Tibial nerve (tissue), 4 donors: ENCODE results near the gene PTK7. TPM values are rescaled to one million over a fixed set of nuclear protein-coding genes. Genes with fewer than 3 reads are reported as not detected.

ENCODE experiments used
- DNase-seq, 2 donors: peaks; one replicate each; pipeline ENCODE4 v3.0.0-alpha.2; 2019; ENCODE audit warnings: low spot score in 2 of 2
- H3K27ac ChIP-seq, 4 donors: fragments of 200-600 bp; sonication (generic) in 3 of 4; one replicate each; pipeline ENCODE4 v1.5.1; 2017 to 2019; ENCODE audit warnings: mild to moderate bottlenecking in 1 of 4
- H3K27me3 ChIP-seq, 2 donors: fragments of 200-600 bp; sonication (generic) in 1 of 2; one replicate each; pipeline versions ENCODE4 v1.5.1 to v1.6.0; 2017 to 2019
- H3K36me3 ChIP-seq, 3 donors: fragments of 200-600 bp; sonication (generic); one replicate each; pipeline ENCODE4 v1.5.1; 2018 to 2019
- H3K4me1 ChIP-seq, 4 donors: fragments of 200-600 bp; sonication (generic) in 3 of 4; one replicate each; pipeline ENCODE4 v1.5.1; 2017 to 2019
- H3K4me3 ChIP-seq, 4 donors: fragments of 200-600 bp; sonication (generic) in 3 of 4; one replicate each; pipeline ENCODE4 v1.5.1; 2017 to 2019; ENCODE audit warnings: mild to moderate bottlenecking in 1 of 4, moderate library complexity in 1 of 4
- H3K9me3 ChIP-seq, 4 donors: fragments of 200-600 bp; sonication (generic) in 3 of 4; one replicate each; pipeline ENCODE4 v1.5.1; 2017 to 2019
- CTCF ChIP-seq, 5 experiments: fragments of 200-600 bp in 3 of 5; fragments of 450-650 bp in 2 of 5; sonication (generic) in 3 of 5; IDR thresholded peaks; one replicate each; pipeline ENCODE4 v1.5.1; 2016 to 2019; ENCODE audit warnings: antibody characterized with exemption in 5 of 5, mild to moderate bottlenecking in 3 of 5, moderate library complexity in 2 of 5
- EP300 ChIP-seq, 2 donors: sonication (generic); formaldehyde crosslinking; IDR thresholded peaks; one replicate each; pipeline ENCODE4 v1.6.1; 2017; ENCODE audit warnings: antibody characterized with exemption in 2 of 2, mild to moderate bottlenecking in 1 of 2
- POLR2A ChIP-seq, 2 donors: fragments of 450-650 bp; IDR thresholded peaks; one replicate each; pipeline ENCODE4 v1.6.1; 2017; ENCODE audit warnings: antibody characterized with exemption in 2 of 2, mild to moderate bottlenecking in 2 of 2, moderate library complexity in 2 of 2
- WGBS, 2 donors: methylation state at CpG; one replicate each; pipeline ENCODE4 v1.1.5; 2018; 5-methylcytosine and 5-hydroxymethylcytosine counted together
- total RNA-seq, 4 donors: library from RNA; depleted of rRNA; stranded (reverse); fragments of >200 nt; gene quantifications; one replicate each; pipeline ENCODE4 v1.1.0, GENCODE V29; 2016

PTK7 gene
- total RNA-seq, 4 donors from 2014 or later, result 1.5 to 5.5 (median 3.9) TPM

GRCh38 chr6:43096451-43097097 is 20.5 kb downstream of the PTK7 start:
- no peak for TF ChIP-seq CTCF (IDR thresholded peaks at IDR 0.05)
- TF ChIP-seq EP300 (IDR thresholded peaks at IDR 0.05), result no peak
- TF ChIP-seq POLR2A (IDR thresholded peaks at IDR 0.05), result no peak
- Histone ChIP-seq H3K4me1 (peaks cover 0 to 10% (median 0%) of the 10 kb centered on the region in 4 donors), H3K9me3 (no peaks in the 10 kb centered on the region), H3K4me3 (no peak overlapping the region), H3K36me3 (no peaks in the 10 kb centered on the region), H3K27me3 (no peaks in the 10 kb centered on the region), H3K27ac (no peak overlapping the region)
- DNase-seq, result no peak
- 21 to 40% methylated on average over 8 of the region's 8 CpGs for WGBS, 2 donors

- peaks cover 0 to 3% of the 10 kb centered on the region in 2 donors for H3K27me3 ChIP-seq
- peaks cover 0 to 10% (median 0%) of the 10 kb centered on the region in 4 donors for H3K4me1 ChIP-seq
- H3K9me3 ChIP-seq, result no peaks in the 10 kb centered on the region
- no peak for DNase-seq
- WGBS, 2 donors, result 25 to 31% methylated on average over 5 of the region's 5 CpGs
- TF ChIP-seq POLR2A (IDR thresholded peaks at IDR 0.05) (no peak), EP300 (IDR thresholded peaks at IDR 0.05) (no peak), CTCF (IDR thresholded peaks at IDR 0.05) (no peak)
- H3K36me3 ChIP-seq, result no peaks in the 10 kb centered on the region
- H3K27ac ChIP-seq, result no peak overlapping the region
- no peak overlapping the region for H3K4me3 ChIP-seq
Measured at GRCh38 chr6:43097098-43097489, 21.0 kb downstream of the PTK7 start.

GRCh38 chr6:43097502-43097901 is 21.4 kb downstream of the PTK7 start:
- Histone ChIP-seq H3K4me1 (peaks cover 0 to 10% (median 0%) of the 10 kb centered on the region in 4 donors), H3K27me3 (peaks cover 0 to 3% of the 10 kb centered on the region in 2 donors), H3K9me3 (no peaks in the 10 kb centered on the region), H3K36me3 (no peaks in the 10 kb centered on the region), H3K27ac (no peak overlapping the region), H3K4me3 (no peak overlapping the region)
- TF ChIP-seq EP300 (IDR thresholded peaks at IDR 0.05) (no peak), POLR2A (IDR thresholded peaks at IDR 0.05) (no peak), CTCF (IDR thresholded peaks at IDR 0.05) (no peak)
- whole genome bisulfite sequencing, 2 donors, result 88 to 91% methylated on average over 4 of the region's 4 CpGs
- DNase-seq, result no peak

- Histone ChIP-seq H3K4me3 (no peak overlapping the region), H3K4me1 (peaks cover 0 to 8% (median 0%) of the 10 kb centered on the region in 4 donors), H3K27ac (no peak overlapping the region), H3K27me3 (peaks cover 0 to 3% of the 10 kb centered on the region in 2 donors), H3K36me3 (no peaks in the 10 kb centered on the region), H3K9me3 (no peaks in the 10 kb centered on the region)
- 66 to 68% methylated on average over 4 of the region's 4 CpGs for WGBS, 2 donors
- no peak for DNase-seq
- TF ChIP-seq CTCF (IDR thresholded peaks at IDR 0.05) (no peak), EP300 (IDR thresholded peaks at IDR 0.05) (no peak), POLR2A (IDR thresholded peaks at IDR 0.05) (no peak)
Measured at GRCh38 chr6:43101497-43101896, 25.4 kb downstream of the PTK7 start.

- no peaks in the 10 kb centered on the region for H3K9me3 ChIP-seq
- no peak overlapping the region for H3K4me3 ChIP-seq
- 60 to 76% methylated on average over 2 of the region's 2 CpGs for WGBS, 2 donors
- no peak for TF ChIP-seq POLR2A (IDR thresholded peaks at IDR 0.05)
- no peak for TF ChIP-seq CTCF (IDR thresholded peaks at IDR 0.05)
- TF ChIP-seq EP300 (IDR thresholded peaks at IDR 0.05), result no peak
- peaks cover 0 to 3% of the 10 kb centered on the region in 2 donors for H3K27me3 ChIP-seq
- no peaks in the 10 kb centered on the region for H3K36me3 ChIP-seq
- H3K27ac ChIP-seq, result no peak overlapping the region
- H3K4me1 ChIP-seq, result no peaks in the 10 kb centered on the region
- DNase-seq, result no peak
Measured at GRCh38 chr6:43103253-43103876, 27.3 kb downstream of the PTK7 start.
